ENCODE data around the gene AEN.

AEN gene, protein sequence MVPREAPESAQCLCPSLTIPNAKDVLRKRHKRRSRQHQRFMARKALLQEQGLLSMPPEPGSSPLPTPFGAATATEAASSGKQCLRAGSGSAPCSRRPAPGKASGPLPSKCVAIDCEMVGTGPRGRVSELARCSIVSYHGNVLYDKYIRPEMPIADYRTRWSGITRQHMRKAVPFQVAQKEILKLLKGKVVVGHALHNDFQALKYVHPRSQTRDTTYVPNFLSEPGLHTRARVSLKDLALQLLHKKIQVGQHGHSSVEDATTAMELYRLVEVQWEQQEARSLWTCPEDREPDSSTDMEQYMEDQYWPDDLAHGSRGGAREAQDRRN

DNA sequence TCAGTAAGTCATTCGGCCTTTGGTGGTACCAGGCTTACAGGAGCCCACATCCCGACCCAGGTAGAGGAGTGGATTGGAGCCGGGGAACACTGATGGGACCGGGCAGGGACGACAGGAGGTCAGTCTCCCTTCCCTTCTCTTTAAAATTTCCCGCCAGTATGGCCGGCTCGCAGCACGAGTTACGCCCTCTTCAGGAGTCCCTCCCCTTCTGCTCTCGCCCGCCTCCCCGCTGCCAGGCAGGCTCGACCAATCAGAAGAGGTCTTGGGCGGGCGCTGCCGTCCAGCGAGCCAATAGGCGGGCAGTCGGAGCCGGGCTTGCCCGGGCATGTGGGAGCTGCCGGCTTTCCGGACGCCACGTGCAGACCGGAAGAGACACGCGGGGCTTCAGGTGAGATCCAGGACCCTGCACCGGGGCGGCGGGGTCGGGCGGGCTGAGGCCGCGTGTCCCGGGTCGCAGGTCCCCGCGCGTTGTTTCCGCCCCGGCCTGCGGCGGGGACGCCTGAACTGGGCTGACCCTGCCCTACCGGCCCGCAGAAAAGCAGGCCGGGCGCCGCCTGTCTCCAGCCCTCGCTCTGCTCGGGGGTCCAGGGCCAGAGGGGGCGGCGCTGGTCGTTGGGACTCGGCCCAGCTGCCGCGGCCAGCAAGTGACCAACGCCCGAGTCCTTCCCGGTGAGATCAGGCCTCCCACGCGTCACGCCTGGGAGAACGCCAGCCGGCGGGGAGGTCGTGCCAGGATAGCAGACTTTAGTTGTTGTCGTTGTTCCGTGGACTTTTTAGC is at the start of gene AEN:
TSS of gene AEN (plus strand) at position 346 of the 778 bp plus-strand sequence. CDS start 4,870 bp downstream, outside the sequence.
- H3K27ac Mint-ChIP-seq, result peak within 1 kb of the TSS; percentile 93
- peaks cover 3% of the 10 kb centered on the region for H3K27me3 Mint-ChIP-seq
- no peaks in the 10 kb centered on the region for H3K36me3 Mint-ChIP-seq
- H3K4me1 Mint-ChIP-seq, result peaks cover 28% of the 10 kb centered on the region
- DNase-seq (ENCODE audit: low spot score in 2 of 2), result peak; percentile 94
- H3K9me3 Mint-ChIP-seq, result no peaks in the 10 kb centered on the region
- peak; percentile 95 for ATAC-seq (ENCODE audit: low read depth)
- H3K4me3 Mint-ChIP-seq, result peak within 1 kb of the TSS; percentile 90

DNA sequence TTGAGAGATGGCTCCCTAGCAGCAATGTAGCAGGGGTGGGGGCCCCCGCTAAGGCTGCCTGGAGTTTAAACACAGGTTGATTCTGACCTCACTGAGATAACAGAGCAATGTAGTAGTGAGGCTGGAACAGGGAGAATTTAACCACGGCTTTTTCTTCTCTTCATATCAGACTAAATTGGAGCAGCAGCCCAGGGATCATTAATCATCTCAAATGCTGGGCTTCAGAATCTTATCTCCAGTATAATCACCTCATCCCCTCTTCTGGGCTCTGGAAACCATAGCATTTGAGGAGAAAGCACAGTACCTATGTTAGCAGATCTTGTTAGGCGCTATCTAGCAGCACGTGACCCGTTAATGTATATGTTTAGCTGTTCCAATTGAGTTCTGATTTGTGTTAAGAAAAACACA is 49.3 kb upstream of the AEN start:
- H3K27me3 Mint-ChIP-seq, result peaks cover 16% of the 10 kb centered on the region
- no peak overlapping the region for H3K4me3 Mint-ChIP-seq
- H3K4me1 Mint-ChIP-seq, result no peaks in the 10 kb centered on the region
- no peak for DNase-seq (ENCODE audit: low spot score in 2 of 2)
- no peaks in the 10 kb centered on the region for H3K9me3 Mint-ChIP-seq
- H3K36me3 Mint-ChIP-seq, result peaks cover 2% of the 10 kb centered on the region
- H3K27ac Mint-ChIP-seq, result no peak overlapping the region
- no peak for ATAC-seq (ENCODE audit: low read depth)

DNA sequence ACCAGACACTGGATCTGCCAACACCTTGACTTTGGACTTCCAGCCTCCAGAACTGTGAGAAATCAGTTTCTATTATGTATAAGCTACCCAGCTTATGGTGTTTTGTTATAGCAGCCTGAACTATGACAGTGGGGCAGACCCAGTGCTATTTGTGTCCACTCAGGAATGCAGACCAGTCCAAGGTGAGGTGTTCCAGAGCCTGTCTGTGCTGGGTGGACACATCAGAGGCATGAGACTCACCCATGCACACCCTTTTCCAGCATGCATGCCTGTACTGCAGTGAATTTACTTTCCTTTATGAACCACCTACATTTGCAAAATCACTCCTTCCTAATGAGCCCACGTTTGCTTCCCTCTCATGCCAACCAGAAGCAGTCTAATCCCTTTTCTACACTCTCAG is 47.1 kb upstream of the AEN start:
- Mint-ChIP-seq H3K4me3 (no peak overlapping the region), H3K27ac (no peak overlapping the region), H3K36me3 (peaks cover 2% of the 10 kb centered on the region), H3K9me3 (no peaks in the 10 kb centered on the region), H3K27me3 (peaks cover 14% of the 10 kb centered on the region), H3K4me1 (no peaks in the 10 kb centered on the region)
- no peak for ATAC-seq (ENCODE audit: low read depth)
- no peak for DNase-seq (ENCODE audit: low spot score in 2 of 2)

DNA sequence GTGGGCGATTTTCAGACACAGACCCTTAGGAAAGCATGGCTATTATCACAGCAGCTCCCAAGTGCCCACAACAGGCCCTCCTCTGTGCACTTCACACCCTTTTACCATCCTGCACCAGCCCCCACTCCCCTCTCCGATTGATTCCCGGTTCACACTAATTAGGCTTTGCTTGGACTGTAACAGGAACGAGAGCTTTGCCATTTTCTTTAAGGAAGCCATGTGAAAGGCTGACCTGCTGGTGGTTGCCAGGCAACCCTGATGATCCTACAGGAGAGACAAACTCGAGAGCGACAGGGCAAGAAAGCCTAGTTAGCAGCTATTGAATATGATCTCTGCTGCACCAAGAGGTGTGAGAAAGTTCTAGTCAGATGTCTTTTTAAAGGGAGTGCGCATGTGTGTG is 46.5 kb upstream of the AEN start:
- ATAC-seq (ENCODE audit: low read depth) (no peak), DNase-seq (ENCODE audit: low spot score in 2 of 2) (no peak)
- H3K27me3 Mint-ChIP-seq, result peaks cover 14% of the 10 kb centered on the region
- H3K36me3 Mint-ChIP-seq, result peaks cover 2% of the 10 kb centered on the region
- H3K4me3 Mint-ChIP-seq, result no peak overlapping the region
- no peak overlapping the region for H3K27ac Mint-ChIP-seq
- H3K4me1 Mint-ChIP-seq, result no peaks in the 10 kb centered on the region
- no peaks in the 10 kb centered on the region for H3K9me3 Mint-ChIP-seq

DNA sequence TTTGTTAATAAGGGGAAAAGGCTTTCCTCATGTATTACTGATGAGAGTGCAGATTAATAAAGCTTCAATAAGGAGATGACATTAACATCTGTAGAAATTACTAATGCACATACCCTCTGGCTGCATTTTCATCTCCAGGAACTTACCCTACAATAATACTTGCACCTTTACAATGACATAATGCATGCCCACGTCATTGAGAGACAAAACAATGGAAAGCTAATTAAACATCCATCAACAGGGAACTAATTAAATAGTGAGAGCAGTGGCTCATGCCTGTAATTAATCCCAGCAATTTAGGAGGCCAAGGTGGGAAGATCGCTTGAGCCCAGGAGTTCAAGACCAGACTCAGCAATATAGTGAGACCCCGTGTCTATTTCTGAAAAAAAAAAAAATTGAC is 41.8 kb upstream of the AEN start:
- H3K9me3 Mint-ChIP-seq, result no peaks in the 10 kb centered on the region
- H3K27me3 Mint-ChIP-seq, result peaks cover 5% of the 10 kb centered on the region

DNA sequence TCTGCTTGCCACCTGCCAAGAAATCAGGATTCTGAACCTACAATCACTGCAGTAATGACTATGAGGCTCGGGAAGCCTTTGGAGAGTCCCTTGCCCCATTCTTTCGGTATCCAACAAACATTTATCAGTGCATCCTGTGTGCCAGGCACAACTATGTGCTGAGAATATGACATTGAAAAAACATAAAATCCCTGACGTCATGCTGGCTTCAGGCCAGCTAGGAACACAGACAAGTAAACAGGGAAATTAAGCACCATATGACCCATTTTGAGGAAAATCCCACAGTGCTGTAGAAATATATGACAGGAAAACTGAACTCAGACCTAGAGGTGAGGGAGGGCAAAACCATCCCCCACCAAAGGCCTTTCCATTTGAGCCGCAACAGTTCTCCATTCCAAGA is 40.6 kb upstream of the AEN start:
- no peaks in the 10 kb centered on the region for H3K9me3 Mint-ChIP-seq
- ATAC-seq (ENCODE audit: low read depth) (no peak), DNase-seq (ENCODE audit: low spot score in 2 of 2) (no peak)
- H3K4me1 Mint-ChIP-seq, result no peaks in the 10 kb centered on the region
- H3K36me3 Mint-ChIP-seq, result peaks cover 3% of the 10 kb centered on the region
- no peak overlapping the region for H3K27ac Mint-ChIP-seq
- H3K27me3 Mint-ChIP-seq, result peaks cover 1% of the 10 kb centered on the region
- H3K4me3 Mint-ChIP-seq, result no peak overlapping the region

More for the DNA sequence above, 41.8 kb upstream of the AEN start:
- no peak for ATAC-seq (ENCODE audit: low read depth)
- Mint-ChIP-seq H3K27ac (no peak overlapping the region), H3K4me3 (no peak overlapping the region), H3K4me1 (no peaks in the 10 kb centered on the region), H3K36me3 (peaks cover 3% of the 10 kb centered on the region)
- no peak for DNase-seq (ENCODE audit: low spot score in 2 of 2)

DNA sequence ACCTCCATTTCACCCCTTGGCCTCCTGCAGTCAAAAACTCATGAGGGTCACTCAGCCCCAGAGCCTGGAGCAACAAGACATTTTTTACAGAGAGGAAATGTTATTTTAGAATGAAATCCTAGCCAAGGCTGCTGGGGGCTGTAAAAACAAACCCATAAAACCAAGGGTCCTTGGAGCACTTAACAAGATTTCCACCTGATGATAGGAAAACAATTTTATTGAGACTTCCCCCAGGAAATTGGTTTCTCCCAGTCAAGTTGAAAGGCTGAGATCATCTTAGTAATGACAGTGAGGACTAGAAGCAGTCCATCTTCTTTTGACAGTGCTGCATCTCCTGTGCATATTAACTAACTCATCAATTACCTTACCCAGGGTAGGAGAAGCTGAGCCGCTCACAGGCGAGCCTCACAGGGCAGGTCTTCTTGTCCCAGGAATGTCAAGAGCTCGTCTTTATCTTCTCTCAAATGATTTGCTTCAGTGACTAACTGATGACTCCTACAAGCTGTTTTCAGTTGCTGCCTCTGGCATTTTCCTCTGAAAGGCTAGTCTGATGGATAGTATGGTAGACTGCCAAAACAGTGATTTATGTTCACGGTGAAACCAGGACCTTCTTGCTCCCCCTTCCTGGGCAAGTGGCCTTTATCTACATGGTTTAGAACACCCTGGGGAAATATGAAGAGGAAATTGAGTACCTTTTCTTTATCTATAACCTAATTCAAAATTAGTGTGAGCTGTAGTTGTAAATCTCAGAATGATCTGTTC is 34.6 kb upstream of the AEN start:
- ATAC-seq (ENCODE audit: low read depth) (no peak), DNase-seq (ENCODE audit: low spot score in 2 of 2) (no peak)
- no peak overlapping the region for H3K4me3 Mint-ChIP-seq
- no peaks in the 10 kb centered on the region for H3K9me3 Mint-ChIP-seq
- peaks cover 1% of the 10 kb centered on the region for H3K27me3 Mint-ChIP-seq
- H3K4me1 Mint-ChIP-seq, result no peaks in the 10 kb centered on the region
- no peak overlapping the region for H3K27ac Mint-ChIP-seq
- H3K36me3 Mint-ChIP-seq, result peaks cover 3% of the 10 kb centered on the region

DNA sequence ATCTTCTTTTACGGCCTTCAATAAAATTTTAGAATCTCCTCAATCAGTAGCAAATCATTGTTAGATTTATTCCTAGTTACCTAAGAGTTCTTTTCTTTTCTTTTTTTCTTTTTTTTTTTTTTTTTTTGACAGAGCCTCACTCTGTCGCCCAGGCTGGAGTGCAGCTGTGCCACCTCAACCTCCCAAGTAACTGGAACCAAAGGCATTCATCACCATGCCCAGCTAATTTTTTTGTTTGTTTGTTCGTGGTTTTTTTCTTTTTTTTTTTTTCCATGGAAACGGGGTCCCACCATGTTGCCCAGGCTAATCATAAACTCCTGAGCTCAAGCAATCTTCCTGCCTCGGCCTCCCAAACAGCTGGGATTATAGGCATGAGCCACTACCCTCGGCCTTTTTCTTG is 30.4 kb upstream of the AEN start:
- Mint-ChIP-seq H3K4me1 (no peaks in the 10 kb centered on the region), H3K27me3 (no peaks in the 10 kb centered on the region), H3K4me3 (no peak overlapping the region), H3K27ac (no peak overlapping the region), H3K36me3 (no peaks in the 10 kb centered on the region), H3K9me3 (no peaks in the 10 kb centered on the region)
- DNase-seq (ENCODE audit: low spot score in 2 of 2) (no peak), ATAC-seq (ENCODE audit: low read depth) (no peak)

DNA sequence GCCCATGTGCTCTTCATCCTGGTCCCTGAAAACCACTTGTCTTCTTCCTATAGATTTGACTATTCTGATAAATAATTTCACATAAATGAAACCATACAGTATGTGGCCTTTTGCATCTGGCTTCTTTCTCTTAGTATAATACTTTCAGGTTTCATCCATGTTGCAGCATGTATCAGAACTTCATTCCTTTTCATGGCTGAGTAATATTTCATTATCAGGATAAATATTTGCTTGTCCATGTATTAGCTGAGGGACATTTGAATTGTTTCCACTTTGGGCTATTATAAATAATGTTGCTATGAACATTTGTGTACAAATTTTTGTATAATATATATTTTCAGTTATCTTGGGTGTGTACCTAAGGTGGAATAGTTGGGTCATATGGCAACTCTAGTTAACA is 29.8 kb upstream of the AEN start:
- Mint-ChIP-seq H3K27me3 (peaks cover 2% of the 10 kb centered on the region), H3K4me3 (no peak overlapping the region), H3K9me3 (no peaks in the 10 kb centered on the region), H3K27ac (no peak overlapping the region), H3K36me3 (no peaks in the 10 kb centered on the region), H3K4me1 (no peaks in the 10 kb centered on the region)
- no peak for DNase-seq (ENCODE audit: low spot score in 2 of 2)
- ATAC-seq (ENCODE audit: low read depth), result no peak

DNA sequence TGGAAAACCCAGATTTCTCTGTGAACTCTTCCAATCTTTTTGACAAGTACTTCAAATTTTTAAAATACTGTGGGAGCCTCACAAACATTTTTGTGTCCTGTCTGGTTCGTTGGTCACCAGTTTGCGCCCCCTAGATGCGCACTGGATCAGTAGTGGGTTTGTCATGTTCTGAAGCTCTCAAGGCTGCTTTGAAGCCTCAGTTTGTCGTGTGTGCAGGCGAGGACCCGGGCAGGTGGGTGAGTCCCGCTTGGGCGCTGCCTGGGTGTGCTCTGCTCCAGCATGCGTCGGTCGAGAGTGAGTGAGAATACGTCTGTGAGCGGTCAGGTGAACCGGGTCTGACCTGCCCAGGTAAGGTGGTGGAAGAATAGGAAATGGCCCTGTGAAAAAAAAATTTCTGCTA is 17.3 kb upstream of the AEN start:
- ATAC-seq (ENCODE audit: low read depth), result no peak
- no peak for DNase-seq (ENCODE audit: low spot score in 2 of 2)
- Mint-ChIP-seq H3K4me3 (peak overlapping the region; percentile 49), H3K4me1 (peaks cover 10% of the 10 kb centered on the region), H3K36me3 (no peaks in the 10 kb centered on the region), H3K9me3 (no peaks in the 10 kb centered on the region), H3K27me3 (peaks cover 35% of the 10 kb centered on the region), H3K27ac (no peak overlapping the region)

DNA sequence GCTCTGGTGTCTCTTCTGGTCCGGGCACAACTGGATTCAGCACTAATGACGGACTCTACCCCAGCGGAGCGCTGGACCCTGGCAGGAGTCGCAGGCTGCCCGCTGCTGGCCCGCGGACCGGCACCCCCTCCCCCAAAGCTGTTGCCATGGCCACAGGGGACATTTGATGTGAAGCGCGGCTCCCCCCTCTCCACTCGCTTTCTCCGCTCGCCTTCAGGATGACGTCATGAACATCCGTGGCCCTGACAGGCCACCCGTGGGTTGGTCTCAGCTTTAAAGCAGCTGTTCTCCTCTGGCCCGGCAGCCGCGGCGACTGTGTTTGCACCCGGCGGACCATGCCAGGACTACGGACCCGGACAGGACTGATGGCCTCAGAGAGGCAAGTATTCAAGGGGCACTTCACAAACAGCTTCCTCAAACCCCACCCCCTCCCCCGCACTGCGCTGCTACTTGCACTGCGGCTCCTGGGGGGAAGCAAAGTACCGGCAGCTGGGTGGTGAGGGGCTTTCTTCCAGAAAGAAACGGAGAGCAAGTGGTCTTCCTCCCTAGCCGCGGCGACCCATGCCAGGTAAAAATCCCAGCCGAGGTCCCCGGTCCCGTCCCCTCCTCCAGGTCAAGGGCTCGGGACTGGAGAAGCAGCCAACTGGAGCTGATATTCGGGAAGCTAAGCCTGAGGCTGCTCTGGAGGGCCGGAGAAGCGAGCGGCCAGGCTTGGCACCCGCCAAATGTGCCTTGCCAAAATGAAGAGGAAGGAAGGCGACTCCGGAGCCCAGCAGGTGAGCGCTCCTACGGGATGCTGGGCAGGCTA is 16.6 kb upstream of the AEN start:
- no peak for ATAC-seq (ENCODE audit: low read depth)
- peaks cover 37% of the 10 kb centered on the region for H3K27me3 Mint-ChIP-seq
- H3K27ac Mint-ChIP-seq, result no peak overlapping the region
- H3K9me3 Mint-ChIP-seq, result no peaks in the 10 kb centered on the region
- peaks cover 10% of the 10 kb centered on the region for H3K4me1 Mint-ChIP-seq
- DNase-seq (ENCODE audit: low spot score in 2 of 2), result no peak
- H3K36me3 Mint-ChIP-seq, result no peaks in the 10 kb centered on the region
- peak overlapping the region; percentile 44 for H3K4me3 Mint-ChIP-seq

DNA sequence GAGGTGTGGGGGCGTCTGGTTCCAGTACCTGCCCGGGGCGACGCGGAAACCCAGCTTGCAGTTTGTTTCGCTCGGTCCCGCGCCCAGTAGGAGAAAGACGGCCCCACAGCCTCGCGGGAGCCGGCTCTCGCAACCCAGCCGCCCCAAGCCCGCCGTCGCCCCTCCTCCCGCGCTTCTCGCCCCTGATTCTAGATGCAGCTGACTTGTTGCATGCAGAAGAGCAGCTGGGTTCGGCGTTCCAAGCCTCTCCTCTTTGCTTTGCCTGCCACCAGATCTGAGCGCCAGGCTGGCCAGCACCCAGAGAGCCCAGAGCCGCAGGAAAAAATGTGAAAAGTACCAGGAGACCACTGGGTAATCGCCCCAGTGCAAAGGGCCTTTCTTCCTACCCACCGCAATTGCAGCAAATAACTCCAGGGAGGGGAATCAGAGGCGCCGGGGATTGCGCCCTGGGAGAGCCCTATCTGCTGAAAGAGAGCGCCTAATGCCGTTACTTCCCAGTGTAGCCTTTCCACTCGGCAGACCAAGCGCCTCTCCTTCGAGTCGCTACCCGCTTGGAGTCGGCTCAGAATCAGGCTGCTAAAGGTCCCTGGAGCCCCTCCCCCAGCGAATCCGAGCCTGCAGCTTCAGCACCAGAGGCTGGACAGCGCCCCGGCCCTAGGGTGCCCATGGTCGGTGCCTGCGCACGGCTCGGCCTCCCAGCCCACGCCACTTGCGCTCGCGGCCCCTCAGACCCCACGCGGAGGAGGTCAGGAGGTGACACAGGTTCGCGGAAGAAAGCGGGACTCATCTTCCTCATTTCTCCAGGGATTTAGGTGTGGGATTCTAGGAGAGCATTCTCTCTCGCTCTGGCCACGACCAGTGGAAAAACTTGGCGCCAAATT is 15.7 kb upstream of the AEN start:
- H3K4me1 Mint-ChIP-seq, result peaks cover 10% of the 10 kb centered on the region
- no peak overlapping the region for H3K27ac Mint-ChIP-seq
- no peaks in the 10 kb centered on the region for H3K36me3 Mint-ChIP-seq
- DNase-seq (ENCODE audit: low spot score in 2 of 2), result peak in 1 of 2 donors; percentile 26
- ATAC-seq (ENCODE audit: low read depth), result peak; percentile 54
- H3K4me3 Mint-ChIP-seq, result no peak overlapping the region
- H3K27me3 Mint-ChIP-seq, result peaks cover 39% of the 10 kb centered on the region
- no peaks in the 10 kb centered on the region for H3K9me3 Mint-ChIP-seq
